ENCODE data around the gene DGAT2.
A peak's percentile ranks its signal among the peaks of the same experiment; 100 is the strongest.

DGAT2 gene, protein sequence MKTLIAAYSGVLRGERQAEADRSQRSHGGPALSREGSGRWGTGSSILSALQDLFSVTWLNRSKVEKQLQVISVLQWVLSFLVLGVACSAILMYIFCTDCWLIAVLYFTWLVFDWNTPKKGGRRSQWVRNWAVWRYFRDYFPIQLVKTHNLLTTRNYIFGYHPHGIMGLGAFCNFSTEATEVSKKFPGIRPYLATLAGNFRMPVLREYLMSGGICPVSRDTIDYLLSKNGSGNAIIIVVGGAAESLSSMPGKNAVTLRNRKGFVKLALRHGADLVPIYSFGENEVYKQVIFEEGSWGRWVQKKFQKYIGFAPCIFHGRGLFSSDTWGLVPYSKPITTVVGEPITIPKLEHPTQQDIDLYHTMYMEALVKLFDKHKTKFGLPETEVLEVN

DNA sequence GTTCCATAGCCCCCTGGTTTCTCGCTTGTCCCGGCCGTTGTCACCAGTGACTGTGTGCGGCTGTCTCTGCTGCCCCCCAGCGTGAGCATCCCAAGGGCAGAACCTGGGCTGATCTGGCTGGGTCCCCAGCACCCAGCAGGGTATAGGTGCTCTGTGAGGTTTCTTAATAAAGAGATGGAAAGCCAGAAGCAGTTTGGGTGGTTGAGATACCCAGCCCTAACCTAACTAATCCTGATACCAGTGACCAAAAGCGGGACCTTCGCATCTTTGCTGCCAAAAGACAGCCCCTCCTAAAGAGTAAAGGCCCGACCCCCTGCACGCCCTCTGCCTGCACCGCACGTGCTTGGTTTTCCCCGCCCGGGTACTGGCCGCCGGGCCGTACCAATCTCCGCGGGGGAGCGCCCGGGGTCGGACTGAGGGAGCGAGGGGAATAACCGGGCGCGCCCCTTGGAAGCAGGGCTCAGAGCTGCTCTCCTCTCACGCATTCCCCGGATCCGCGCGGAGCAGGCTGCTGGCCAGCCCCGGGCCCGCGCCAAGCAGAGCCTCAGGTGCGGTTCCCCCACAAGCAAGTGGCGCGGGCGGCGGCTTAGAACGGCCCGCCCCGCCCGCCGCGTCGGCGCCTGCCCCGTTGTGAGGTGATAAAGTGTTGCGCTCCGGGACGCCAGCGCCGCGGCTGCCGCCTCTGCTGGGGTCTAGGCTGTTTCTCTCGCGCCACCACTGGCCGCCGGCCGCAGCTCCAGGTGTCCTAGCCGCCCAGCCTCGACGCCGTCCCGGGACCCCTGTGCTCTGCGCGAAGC is at the start of gene DGAT2:
Gene DGAT2, plus strand, starts transcription at position 667 of the 797 bp plus-strand sequence. CDS start 214 bp downstream, outside the sequence.
- Mint-ChIP-seq H3K4me1 (peaks cover 31% of the 10 kb centered on the region), H3K36me3 (ENCODE audit: low read depth) (no peaks in the 10 kb centered on the region), H3K27me3 (ENCODE audit: low read depth, poor library complexity) (peaks cover 79% of the 10 kb centered on the region), H3K4me3 (peak within 1 kb of the TSS; percentile 68), H3K27ac (peak within 1 kb of the TSS; percentile 39), H3K9me3 (peaks cover 5% of the 10 kb centered on the region)
- peak; percentile 84 for DNase-seq
- TF ChIP-seq, protein P1, sequence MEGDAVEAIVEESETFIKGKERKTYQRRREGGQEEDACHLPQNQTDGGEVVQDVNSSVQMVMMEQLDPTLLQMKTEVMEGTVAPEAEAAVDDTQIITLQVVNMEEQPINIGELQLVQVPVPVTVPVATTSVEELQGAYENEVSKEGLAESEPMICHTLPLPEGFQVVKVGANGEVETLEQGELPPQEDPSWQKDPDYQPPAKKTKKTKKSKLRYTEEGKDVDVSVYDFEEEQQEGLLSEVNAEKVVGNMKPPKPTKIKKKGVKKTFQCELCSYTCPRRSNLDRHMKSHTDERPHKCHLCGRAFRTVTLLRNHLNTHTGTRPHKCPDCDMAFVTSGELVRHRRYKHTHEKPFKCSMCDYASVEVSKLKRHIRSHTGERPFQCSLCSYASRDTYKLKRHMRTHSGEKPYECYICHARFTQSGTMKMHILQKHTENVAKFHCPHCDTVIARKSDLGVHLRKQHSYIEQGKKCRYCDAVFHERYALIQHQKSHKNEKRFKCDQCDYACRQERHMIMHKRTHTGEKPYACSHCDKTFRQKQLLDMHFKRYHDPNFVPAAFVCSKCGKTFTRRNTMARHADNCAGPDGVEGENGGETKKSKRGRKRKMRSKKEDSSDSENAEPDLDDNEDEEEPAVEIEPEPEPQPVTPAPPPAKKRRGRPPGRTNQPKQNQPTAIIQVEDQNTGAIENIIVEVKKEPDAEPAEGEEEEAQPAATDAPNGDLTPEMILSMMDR (IDR thresholded peaks at IDR 0.05): peak; percentile 27

DNA sequence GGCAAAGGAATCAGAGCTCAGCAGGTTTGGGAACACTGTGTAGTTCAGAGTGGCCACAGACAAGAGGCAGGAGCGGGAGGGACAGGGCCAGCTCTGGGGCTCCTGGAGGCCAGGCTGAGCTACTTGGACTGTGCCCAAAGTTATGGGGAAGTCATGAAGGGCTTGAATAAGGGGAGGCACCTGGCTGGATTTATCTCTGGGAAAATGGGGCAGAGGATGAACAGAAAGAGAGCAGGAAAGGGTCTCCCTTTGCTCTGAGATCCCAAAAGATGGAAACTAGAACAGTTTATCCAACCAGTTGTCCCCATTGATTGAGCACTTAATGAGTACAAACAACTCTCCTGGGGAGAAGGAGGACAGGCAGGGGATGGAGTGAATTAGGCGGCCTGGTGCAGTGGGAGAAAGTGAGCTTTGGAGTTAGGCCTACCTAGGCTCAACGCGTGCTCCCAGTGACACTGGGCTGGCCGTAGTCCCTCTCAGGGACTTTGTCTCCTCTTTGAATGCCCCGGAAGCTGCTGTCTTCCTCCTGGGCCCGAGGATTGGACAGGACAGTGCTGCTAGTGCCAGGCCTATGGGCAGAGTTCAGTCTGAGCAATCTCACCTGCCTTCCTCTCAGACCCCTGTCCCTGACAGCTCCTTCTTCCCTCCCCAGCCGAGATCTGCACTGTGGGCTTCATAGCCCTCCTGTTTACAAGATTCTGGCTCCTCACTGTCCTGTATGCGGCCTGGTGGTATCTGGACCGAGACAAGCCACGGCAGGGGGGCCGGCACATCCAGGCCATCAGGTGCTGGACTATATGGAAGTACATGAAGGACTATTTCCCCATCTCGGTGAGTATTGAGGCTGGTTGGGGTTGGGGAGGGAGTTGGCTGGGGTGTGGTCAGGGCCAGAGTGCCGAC is 49.0 kb upstream of the DGAT2 start:
- Mint-ChIP-seq H3K27me3 (ENCODE audit: low read depth, poor library complexity) (peaks cover 30% of the 10 kb centered on the region), H3K27ac (no peak overlapping the region), H3K9me3 (no peaks in the 10 kb centered on the region)

DNA sequence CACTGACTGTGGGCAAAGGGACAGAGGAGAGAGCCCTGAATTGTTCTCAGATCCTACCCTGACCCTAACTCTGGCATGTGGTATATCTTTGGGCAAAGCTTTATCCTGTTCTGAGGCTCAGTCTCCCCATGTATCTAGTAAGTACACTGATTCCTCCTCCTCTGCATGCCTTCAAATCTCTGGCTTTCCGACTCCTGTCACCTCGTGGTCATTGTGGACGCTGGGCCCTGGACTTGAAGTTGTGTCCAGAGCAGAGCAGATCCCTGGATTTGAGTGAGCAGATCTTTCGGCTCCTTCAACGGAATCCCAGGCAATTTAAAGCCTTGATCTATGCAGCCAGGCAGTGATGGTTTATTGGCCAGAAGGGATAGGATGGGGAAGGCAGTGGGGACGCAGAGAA is 47.9 kb upstream of the DGAT2 start:
- TF ChIP-seq, protein P1 (IDR thresholded peaks at IDR 0.05): no peak

More for the DNA sequence above, 49.0 kb upstream of the DGAT2 start:
- DNase-seq: no peak
- H3K4me1 Mint-ChIP-seq: peaks cover 29% of the 10 kb centered on the region
- TF ChIP-seq, protein P1 (IDR thresholded peaks at IDR 0.05): no peak
- no peaks in the 10 kb centered on the region for H3K36me3 Mint-ChIP-seq (ENCODE audit: low read depth)
- H3K4me3 Mint-ChIP-seq: no peak overlapping the region

DNA sequence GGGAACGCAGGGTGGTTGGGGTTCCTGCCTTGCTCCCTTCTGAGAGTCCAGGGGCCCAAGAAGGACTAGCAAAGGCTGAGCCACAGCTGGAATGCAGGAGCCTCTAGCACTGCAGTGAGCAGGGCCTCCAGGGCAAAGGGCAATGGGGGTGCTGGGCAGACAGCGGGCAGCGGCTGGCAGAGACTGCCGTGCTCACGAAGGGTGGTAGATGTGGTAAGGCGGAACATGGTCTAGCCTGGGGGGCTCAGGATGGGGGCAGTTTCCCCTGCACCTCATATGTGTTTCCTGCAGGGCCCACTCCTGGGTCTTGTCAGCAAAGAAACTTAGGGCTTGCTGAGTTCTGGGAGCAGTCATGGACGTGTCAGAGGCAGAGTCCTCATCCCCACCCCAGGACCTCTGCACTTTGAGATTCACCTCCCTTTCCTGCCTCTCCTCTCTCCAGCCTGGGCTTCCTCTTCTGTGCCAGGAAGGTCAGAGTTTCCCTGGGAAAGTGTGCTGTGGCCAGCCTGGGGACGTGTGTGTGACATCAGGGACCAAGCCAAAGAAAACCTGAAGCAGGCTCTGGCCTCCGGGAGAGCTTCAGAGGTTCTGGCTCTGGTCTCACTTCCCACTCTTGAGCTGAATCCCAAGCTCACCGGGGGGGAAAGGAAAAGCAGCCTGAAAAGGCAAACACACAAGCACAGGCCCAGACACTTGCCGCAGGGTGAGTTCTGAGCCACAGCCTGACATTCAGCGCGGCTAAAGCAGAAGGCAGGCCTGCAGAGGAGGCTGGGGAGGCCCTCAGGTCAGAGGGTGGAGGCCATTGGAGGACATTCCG is 46.5 kb upstream of the DGAT2 start:
- DNase-seq: no peak
- Mint-ChIP-seq H3K4me1 (peaks cover 32% of the 10 kb centered on the region), H3K36me3 (ENCODE audit: low read depth) (no peaks in the 10 kb centered on the region), H3K4me3 (no peak overlapping the region), H3K27ac (no peak overlapping the region), H3K9me3 (no peaks in the 10 kb centered on the region), H3K27me3 (ENCODE audit: low read depth, poor library complexity) (peaks cover 18% of the 10 kb centered on the region)
- TF ChIP-seq, protein P1 (IDR thresholded peaks at IDR 0.05): no peak

More for the DNA sequence above, 47.9 kb upstream of the DGAT2 start:
- Mint-ChIP-seq H3K27me3 (ENCODE audit: low read depth, poor library complexity) (peaks cover 25% of the 10 kb centered on the region), H3K4me1 (peaks cover 32% of the 10 kb centered on the region), H3K36me3 (ENCODE audit: low read depth) (no peaks in the 10 kb centered on the region), H3K4me3 (no peak overlapping the region), H3K9me3 (no peaks in the 10 kb centered on the region), H3K27ac (peak overlapping the region; percentile 62)
- no peak for DNase-seq

DNA sequence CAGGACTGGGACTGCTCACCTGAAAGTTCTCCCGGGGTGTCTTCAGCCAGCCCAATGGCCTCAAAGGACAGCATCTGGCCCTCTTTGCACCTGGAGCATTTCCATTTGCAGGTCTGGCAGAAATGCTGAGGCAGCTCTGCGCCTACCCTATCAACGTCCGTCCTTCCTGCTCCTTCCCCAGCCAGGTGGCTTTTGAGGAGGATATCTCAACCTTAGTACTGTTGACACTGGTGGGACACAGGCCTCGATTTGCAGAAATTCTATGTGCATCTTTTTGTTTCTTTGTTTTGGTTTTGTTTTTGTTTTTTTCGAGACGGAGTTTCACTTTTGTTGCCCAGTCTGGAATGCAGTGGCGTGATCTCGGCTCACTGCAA is 45.9 kb upstream of the DGAT2 start:
- Mint-ChIP-seq H3K27ac (no peak overlapping the region), H3K4me3 (no peak overlapping the region), H3K9me3 (no peaks in the 10 kb centered on the region), H3K27me3 (ENCODE audit: low read depth, poor library complexity) (peaks cover 14% of the 10 kb centered on the region), H3K36me3 (ENCODE audit: low read depth) (no peaks in the 10 kb centered on the region), H3K4me1 (peaks cover 32% of the 10 kb centered on the region)
- no peak for DNase-seq
- TF ChIP-seq, protein P1 (IDR thresholded peaks at IDR 0.05): no peak

Data from nephron progenitor cell (in vitro differentiated cells).